Endothelial cell of umbilical vein (primary cell): ENCODE results near the gene CCDC85C.

Experiments
- EZH2 ChIP-seq: IDR thresholded peaks from 2 replicates; pipeline ENCODE4 v1.6.1; 2012; ENCODE audit warnings: borderline replicate concordance, low read depth, mild to moderate bottlenecking, moderate library complexity, low read length, inconsistent platforms; ENCODE audit not compliant: severe bottlenecking
- FOS ChIP-seq: IDR thresholded peaks from 2 replicates; pipeline ENCODE4 v1.6.1; 2011; ENCODE audit warnings: mild to moderate bottlenecking, low read length, moderate library complexity, borderline replicate concordance; ENCODE audit not compliant: insufficient read depth
- GATA2 ChIP-seq: IDR thresholded peaks from 2 replicates; pipeline ENCODE4 v1.7.0; 2011; ENCODE audit warnings: low read depth, mild to moderate bottlenecking, moderate library complexity, mixed read lengths, low read length; ENCODE audit not compliant: insufficient read length, insufficient read depth
- JUN ChIP-seq: IDR thresholded peaks from 2 replicates; pipeline ENCODE4 v1.6.1; 2011; ENCODE audit warnings: borderline replicate concordance, low read depth; ENCODE audit not compliant: insufficient read length, insufficient read depth
- POLR2A ChIP-seq: IDR thresholded peaks from 2 replicates; pipeline ENCODE4 v1.6.1; 2012; ENCODE audit warnings: low read depth, mild to moderate bottlenecking, control low read depth, low read length
- POLR2AphosphoS5 ChIP-seq: IDR thresholded peaks from 2 replicates; pipeline ENCODE4 v1.6.1; 2012; ENCODE audit warnings: low read depth, mild to moderate bottlenecking, control low read depth, low read length, moderate library complexity; ENCODE audit not compliant: insufficient read depth
- TF ChIP-seq, protein P1 (sequence below), 2 donors: IDR thresholded peaks; 1 replicate in 1 of 2; 2 replicates in 1 of 2; pipeline ENCODE4 v1.5.1; 2011; ENCODE audit warnings: low read length in 2 of 2, mild to moderate bottlenecking in 2 of 2, moderate library complexity in 2 of 2, control low read depth in 1 of 2, inconsistent platforms in 1 of 2, low read depth in 1 of 2; ENCODE audit not compliant: insufficient read depth in 1 of 2; ENCODE audit errors: extremely low read depth in 1 of 2
- TF ChIP-seq, protein P2 (sequence below): IDR thresholded peaks from 2 replicates; pipeline ENCODE4 v1.6.1; 2011; ENCODE audit not compliant: insufficient read depth, insufficient read length

DNA sequence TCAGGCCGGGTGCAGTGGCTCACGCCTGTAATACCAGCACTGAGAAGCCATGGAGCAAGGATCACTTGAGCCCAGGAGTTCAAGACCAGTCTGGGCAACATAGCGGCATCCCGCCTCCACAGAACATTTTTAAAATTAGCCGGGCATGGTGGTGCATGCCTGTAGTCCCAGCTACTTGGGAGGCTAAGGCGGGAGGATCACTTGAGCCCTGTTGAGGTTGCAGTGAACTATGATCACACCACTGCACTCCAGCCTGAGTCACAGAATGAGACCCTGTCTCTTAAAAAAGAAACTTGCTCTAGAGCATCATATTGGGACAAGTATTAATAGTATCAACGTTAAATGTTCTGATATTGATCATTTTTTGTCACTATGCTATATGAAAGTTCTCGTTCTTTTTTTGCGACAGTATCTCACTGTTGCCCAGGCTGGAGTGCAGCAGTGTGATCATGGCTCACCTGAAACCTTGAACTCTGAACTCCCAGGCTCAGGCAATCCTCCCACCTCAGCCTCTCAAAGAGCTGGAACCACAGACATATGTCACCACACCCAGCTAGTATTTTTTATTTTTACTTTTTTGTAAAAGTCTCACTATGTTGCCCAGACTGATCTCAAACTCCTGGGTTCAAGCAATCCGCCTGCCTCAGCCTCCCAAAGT, 47.7 kb downstream of the CCDC85C start:
- TF ChIP-seq, protein P1, sequence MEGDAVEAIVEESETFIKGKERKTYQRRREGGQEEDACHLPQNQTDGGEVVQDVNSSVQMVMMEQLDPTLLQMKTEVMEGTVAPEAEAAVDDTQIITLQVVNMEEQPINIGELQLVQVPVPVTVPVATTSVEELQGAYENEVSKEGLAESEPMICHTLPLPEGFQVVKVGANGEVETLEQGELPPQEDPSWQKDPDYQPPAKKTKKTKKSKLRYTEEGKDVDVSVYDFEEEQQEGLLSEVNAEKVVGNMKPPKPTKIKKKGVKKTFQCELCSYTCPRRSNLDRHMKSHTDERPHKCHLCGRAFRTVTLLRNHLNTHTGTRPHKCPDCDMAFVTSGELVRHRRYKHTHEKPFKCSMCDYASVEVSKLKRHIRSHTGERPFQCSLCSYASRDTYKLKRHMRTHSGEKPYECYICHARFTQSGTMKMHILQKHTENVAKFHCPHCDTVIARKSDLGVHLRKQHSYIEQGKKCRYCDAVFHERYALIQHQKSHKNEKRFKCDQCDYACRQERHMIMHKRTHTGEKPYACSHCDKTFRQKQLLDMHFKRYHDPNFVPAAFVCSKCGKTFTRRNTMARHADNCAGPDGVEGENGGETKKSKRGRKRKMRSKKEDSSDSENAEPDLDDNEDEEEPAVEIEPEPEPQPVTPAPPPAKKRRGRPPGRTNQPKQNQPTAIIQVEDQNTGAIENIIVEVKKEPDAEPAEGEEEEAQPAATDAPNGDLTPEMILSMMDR (IDR thresholded peaks at IDR 0.05; ENCODE audit: extremely low read depth in 1 of 2, insufficient read depth in 1 of 2, low read depth in 1 of 2, low read length in 2 of 2), result no peak
- TF ChIP-seq POLR2AphosphoS5 (no peak), POLR2A (no peak), JUN (no peak), FOS (no peak), EZH2 (no peak), GATA2 (no peak)
- TF ChIP-seq, protein P2, sequence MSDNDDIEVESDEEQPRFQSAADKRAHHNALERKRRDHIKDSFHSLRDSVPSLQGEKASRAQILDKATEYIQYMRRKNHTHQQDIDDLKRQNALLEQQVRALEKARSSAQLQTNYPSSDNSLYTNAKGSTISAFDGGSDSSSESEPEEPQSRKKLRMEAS, result no peak
